BLaER1 (cell line): ENCODE results near the gene GPR171.

ENCODE experiments used
- H3K27ac ChIP-seq: shearing (Covaris generic); formaldehyde crosslinking; 2 replicates; pipeline ENCODE4 v1.8.1; 2022
- H3K27me3 ChIP-seq: shearing (Covaris generic); formaldehyde crosslinking; 2 replicates; pipeline ENCODE4 v1.8.1; 2022
- H3K36me3 ChIP-seq: shearing (Covaris generic); formaldehyde crosslinking; 2 replicates; pipeline ENCODE4 v1.8.1; 2022
- H3K4me1 ChIP-seq: shearing (Covaris generic); formaldehyde crosslinking; 2 replicates; pipeline ENCODE4 v1.8.1; 2022
- H3K4me2 ChIP-seq: shearing (Covaris generic); formaldehyde crosslinking; 2 replicates; pipeline ENCODE4 v1.8.1; 2022
- H3K4me3 ChIP-seq: shearing (Covaris generic); formaldehyde crosslinking; 2 replicates; pipeline ENCODE4 v1.8.1; 2022
- H3K9ac ChIP-seq: shearing (Covaris generic); formaldehyde crosslinking; 2 replicates; pipeline ENCODE4 v1.8.1; 2022
- H3K9me3 ChIP-seq: shearing (Covaris generic); formaldehyde crosslinking; 2 replicates; pipeline ENCODE4 v1.8.1; 2022
- H4K20me1 ChIP-seq: shearing (Covaris generic); formaldehyde crosslinking; 2 replicates; pipeline ENCODE4 v1.8.1; 2022
- Cebpa-rat ChIP-seq: shearing (Covaris generic); IDR thresholded peaks from 2 replicates; pipeline ENCODE4 v1.8.1; 2022

The GPR171 gene

GRCh38 chr3:151216641-151217607 is 13.9 kb upstream of the GPR171 start:
- Histone ChIP-seq H3K9me3 (peaks cover 16% of the 10 kb centered on the region), H3K4me2 (no peak overlapping the region), H3K9ac (no peak overlapping the region), H3K27ac (no peak overlapping the region), H3K36me3 (peaks cover 13% of the 10 kb centered on the region; the same call in 1 of the 2 replicates), H4K20me1 (no peaks in the 10 kb centered on the region), H3K4me3 (no peak overlapping the region), H3K4me1 (no peaks in the 10 kb centered on the region), H3K27me3 (no peaks in the 10 kb centered on the region)
- TF ChIP-seq Cebpa-rat, result no peak

GRCh38 chr3:151214459-151214858 is 11.4 kb upstream of the GPR171 start:
- no peak for TF ChIP-seq Cebpa-rat
- Histone ChIP-seq H3K4me2 (no peak overlapping the region), H3K36me3 (no peaks in the 10 kb centered on the region), H3K4me1 (no peaks in the 10 kb centered on the region; the same call in 1 of the 2 replicates), H3K4me3 (no peak overlapping the region), H4K20me1 (no peaks in the 10 kb centered on the region), H3K27me3 (no peaks in the 10 kb centered on the region), H3K27ac (no peak overlapping the region), H3K9ac (no peak overlapping the region), H3K9me3 (no peaks in the 10 kb centered on the region)

DNA sequence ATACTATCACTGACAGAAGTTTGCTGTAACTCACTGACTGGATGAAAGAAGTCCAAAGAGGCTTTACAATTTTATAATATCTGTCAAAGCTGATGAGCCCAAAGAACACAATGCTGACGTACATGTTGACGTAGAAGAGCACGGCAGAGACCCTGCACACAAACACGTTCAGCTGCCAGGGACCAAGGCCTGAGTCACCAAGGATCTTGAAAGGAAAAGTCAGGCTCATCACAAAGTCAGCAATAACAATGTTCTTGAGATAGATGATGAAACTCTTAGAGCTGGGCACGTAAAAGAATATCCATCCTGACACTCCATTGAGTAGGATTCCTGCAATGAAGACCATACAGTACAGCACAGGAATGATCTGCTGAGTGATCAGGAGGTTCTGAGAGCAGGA is 10.9 kb upstream of the GPR171 start:
- no peak for TF ChIP-seq Cebpa-rat
- no peaks in the 10 kb centered on the region for H3K36me3 ChIP-seq
- no peak overlapping the region for H3K9ac ChIP-seq
- H3K27ac ChIP-seq, result no peak overlapping the region
- no peaks in the 10 kb centered on the region for H3K9me3 ChIP-seq
- H4K20me1 ChIP-seq, result no peaks in the 10 kb centered on the region
- no peak overlapping the region for H3K4me3 ChIP-seq
- no peaks in the 10 kb centered on the region; the same call in 1 of the 2 replicates for H3K4me1 ChIP-seq
- H3K27me3 ChIP-seq, result no peaks in the 10 kb centered on the region
- no peak overlapping the region for H3K4me2 ChIP-seq

GRCh38 chr3:151213151-151213550 is 10.1 kb upstream of the GPR171 start:
- no peak overlapping the region for H3K9ac ChIP-seq
- H3K27me3 ChIP-seq, result no peaks in the 10 kb centered on the region
- H3K4me3 ChIP-seq, result no peak overlapping the region
- H3K4me1 ChIP-seq, result no peaks in the 10 kb centered on the region; the same call in 1 of the 2 replicates
- H3K4me2 ChIP-seq, result no peak overlapping the region
- no peak overlapping the region for H3K27ac ChIP-seq
- H4K20me1 ChIP-seq, result no peaks in the 10 kb centered on the region
- no peak for TF ChIP-seq Cebpa-rat
- no peaks in the 10 kb centered on the region for H3K9me3 ChIP-seq
- no peaks in the 10 kb centered on the region for H3K36me3 ChIP-seq

- H3K27me3 ChIP-seq, result no peaks in the 10 kb centered on the region
- H3K9me3 ChIP-seq, result no peaks in the 10 kb centered on the region
- no peak overlapping the region for H3K4me3 ChIP-seq
- H3K9ac ChIP-seq, result no peak overlapping the region
- no peaks in the 10 kb centered on the region for H4K20me1 ChIP-seq
- H3K27ac ChIP-seq, result 0 out of 2 replicates have a peak overlapping the region, but pooled peaks have one; percentile 26
- no peaks in the 10 kb centered on the region for H3K36me3 ChIP-seq
- H3K4me2 ChIP-seq, result no peak overlapping the region
- TF ChIP-seq Cebpa-rat, result no peak
- no peaks in the 10 kb centered on the region; the same call in 1 of the 2 replicates for H3K4me1 ChIP-seq
Measured at GRCh38 chr3:151210676-151211381, 7.8 kb upstream of the GPR171 start.

GRCh38 chr3:151209654-151210053 is 6.6 kb upstream of the GPR171 start:
- Histone ChIP-seq H3K9me3 (no peaks in the 10 kb centered on the region), H3K4me2 (no peak overlapping the region), H3K27ac (no peak overlapping the region), H3K4me1 (no peaks in the 10 kb centered on the region; the same call in 1 of the 2 replicates), H4K20me1 (no peaks in the 10 kb centered on the region), H3K9ac (no peak overlapping the region), H3K4me3 (no peak overlapping the region), H3K36me3 (no peaks in the 10 kb centered on the region), H3K27me3 (no peaks in the 10 kb centered on the region)
- no peak for TF ChIP-seq Cebpa-rat

GRCh38 chr3:151206201-151206600 is 3.2 kb upstream of the GPR171 start:
- Histone ChIP-seq H3K9ac (no peak overlapping the region), H3K4me3 (no peak overlapping the region), H3K36me3 (no peaks in the 10 kb centered on the region), H3K9me3 (no peaks in the 10 kb centered on the region), H3K4me1 (peaks cover 10% of the 10 kb centered on the region), H3K27me3 (no peaks in the 10 kb centered on the region), H4K20me1 (no peaks in the 10 kb centered on the region), H3K27ac (no peak overlapping the region), H3K4me2 (no peak overlapping the region)
- no peak for TF ChIP-seq Cebpa-rat

DNA sequence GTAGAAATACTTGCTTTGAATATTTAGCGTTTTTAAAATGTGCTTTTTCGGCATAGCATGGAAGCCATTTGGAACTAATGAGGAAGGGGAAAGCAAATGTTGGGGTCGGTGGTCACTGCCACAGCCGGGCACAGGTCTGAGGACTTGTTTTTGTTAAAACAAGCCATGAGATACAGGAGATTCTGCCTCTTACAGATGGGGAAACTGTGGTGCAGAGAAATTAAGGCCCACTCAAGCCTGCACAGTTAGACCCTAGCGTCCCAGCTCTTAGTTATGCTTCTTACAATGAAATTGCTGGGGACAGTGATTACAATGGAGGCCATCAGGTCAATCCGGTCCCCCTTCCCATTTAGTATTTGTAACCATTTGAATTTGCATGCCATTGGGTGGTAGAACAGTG is 2.5 kb upstream of the GPR171 start:
- Histone ChIP-seq H3K4me3 (no peak overlapping the region), H3K9me3 (no peaks in the 10 kb centered on the region), H3K9ac (no peak overlapping the region), H3K27ac (no peak overlapping the region), H3K4me2 (no peak overlapping the region), H4K20me1 (no peaks in the 10 kb centered on the region), H3K27me3 (no peaks in the 10 kb centered on the region), H3K36me3 (no peaks in the 10 kb centered on the region), H3K4me1 (peaks cover 10% of the 10 kb centered on the region)
- no peak for TF ChIP-seq Cebpa-rat

- no peak overlapping the region for H3K4me3 ChIP-seq
- no peaks in the 10 kb centered on the region for H3K27me3 ChIP-seq
- H3K36me3 ChIP-seq, result no peaks in the 10 kb centered on the region
- no peaks in the 10 kb centered on the region for H4K20me1 ChIP-seq
- no peak overlapping the region for H3K27ac ChIP-seq
- H3K9me3 ChIP-seq, result no peaks in the 10 kb centered on the region
- H3K4me2 ChIP-seq, result no peak overlapping the region
- no peak for TF ChIP-seq Cebpa-rat
- no peak overlapping the region for H3K9ac ChIP-seq
- H3K4me1 ChIP-seq, result peaks cover 10% of the 10 kb centered on the region
Measured at GRCh38 chr3:151204530-151205402, 1.8 kb upstream of the GPR171 start.
